GM12872 (cell line): ENCODE results near the gene DOK5.
A peak's percentile ranks its signal among the peaks of the same experiment; 100 is the strongest.

Experiments
- CTCF ChIP-seq: IDR thresholded peaks from 3 replicates; pipeline ENCODE4 v1.5.1; 2011; ENCODE audit warnings: low read depth, mild to moderate bottlenecking, low read length, moderate library complexity; ENCODE audit not compliant: insufficient read depth

DOK5 gene

GRCh38 chr20:54668271-54669039, 193.1 kb downstream of the DOK5 start:
- TF ChIP-seq CTCF = peak; percentile 82

- TF ChIP-seq CTCF = no peak
Measured at GRCh38 chr20:54669040-54669363, 193.6 kb downstream of the DOK5 start.

DNA sequence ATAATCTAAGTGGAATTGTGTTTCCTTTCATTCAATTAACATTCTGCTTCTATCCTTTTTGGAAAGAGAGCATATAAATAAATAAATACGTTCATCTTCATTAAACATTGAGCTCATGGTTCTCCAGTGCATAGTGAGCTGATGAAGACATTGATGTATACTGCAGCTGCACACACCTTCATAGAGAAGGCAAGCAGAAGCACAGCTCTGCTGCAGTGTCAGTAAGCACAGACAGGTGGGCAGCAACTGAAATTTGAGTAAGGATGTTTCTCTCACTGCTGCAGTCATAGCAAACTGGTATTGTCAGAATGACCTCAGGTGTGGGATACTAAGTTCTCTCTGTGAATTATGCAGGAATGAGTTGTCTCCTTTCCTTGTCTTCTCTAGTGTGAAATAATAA, 202.9 kb downstream of the DOK5 start:
- no peak for TF ChIP-seq CTCF

GRCh38 chr20:54680439-54680838, 205.0 kb downstream of the DOK5 start:
- no peak for TF ChIP-seq CTCF

DNA sequence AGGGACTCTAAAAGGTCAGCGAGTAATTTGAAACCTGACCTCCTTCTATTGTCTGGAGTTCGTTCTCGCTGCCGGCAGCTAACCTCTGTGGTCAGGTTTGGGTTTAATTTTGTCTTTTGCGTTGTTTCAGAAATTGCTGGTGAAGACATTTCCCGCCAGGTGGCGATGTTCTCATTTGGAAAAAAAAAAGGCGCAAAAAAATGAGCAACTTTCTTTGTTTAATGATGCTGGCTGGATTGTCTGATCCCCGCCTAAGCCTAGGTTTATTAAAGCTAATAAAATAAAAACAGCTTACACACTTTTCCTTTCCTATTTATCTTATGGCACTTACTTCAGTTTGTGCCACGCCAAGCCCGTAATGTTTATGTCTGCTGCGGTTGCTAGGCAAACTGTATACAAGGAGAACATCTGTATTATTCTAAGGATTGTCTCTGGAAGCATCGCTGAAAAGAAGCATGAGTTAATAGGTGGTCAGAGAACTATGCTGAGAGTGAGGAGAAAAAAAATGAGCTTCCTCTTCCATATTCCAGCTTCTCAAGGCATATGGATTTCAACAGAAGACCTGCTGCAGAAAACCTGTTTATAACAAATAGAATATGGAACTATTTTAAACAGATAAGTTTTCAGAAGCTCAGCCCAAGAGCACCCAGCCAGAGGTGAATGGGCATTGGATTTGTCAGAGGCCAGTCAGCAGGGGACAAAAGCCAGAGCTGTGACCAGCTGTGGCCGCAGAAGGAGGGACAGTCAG, 205.7 kb downstream of the DOK5 start:
- peak; percentile 53 for TF ChIP-seq CTCF

GRCh38 chr20:54681869-54682268, 206.5 kb downstream of the DOK5 start:
- no peak for TF ChIP-seq CTCF

GRCh38 chr20:54688476-54688875, 213.1 kb downstream of the DOK5 start:
- TF ChIP-seq CTCF = no peak
